Liver (tissue), 9 donors: Measurements from ENCODE around the gene ALKBH1. TPM values are rescaled to one million over a fixed set of nuclear protein-coding genes. Genes with fewer than 3 reads are reported as not detected.

ENCODE experiments used
- DNase-seq: peaks from one replicate; pipeline ENCODE4 v3.0.0-alpha.2; 2017; ENCODE audit warnings: low spot score
- H3K27ac ChIP-seq, 2 donors: one replicate each; pipeline ENCODE4 v1.7.0; 2013; ENCODE audit warnings: inconsistent platforms in 2 of 2, low read length in 2 of 2, control low read depth in 1 of 2, low read depth in 1 of 2, mild to moderate bottlenecking in 1 of 2
- H3K27me3 ChIP-seq, 4 donors: one replicate each; pipeline versions ENCODE4 v1.6.1 to v1.7.0; 2013; ENCODE audit warnings: low read length in 3 of 4, inconsistent platforms in 1 of 4, mild to moderate bottlenecking in 1 of 4, moderate library complexity in 1 of 4; ENCODE audit not compliant: control insufficient read depth in 4 of 4, insufficient read depth in 4 of 4
- H3K36me3 ChIP-seq, 4 donors: one replicate each; pipeline versions ENCODE4 v1.6.1 to v1.7.0; 2013; ENCODE audit warnings: low read length in 3 of 4, mild to moderate bottlenecking in 3 of 4, low read depth in 1 of 4, moderate library complexity in 1 of 4; ENCODE audit not compliant: control insufficient read depth in 4 of 4, insufficient read depth in 3 of 4
- H3K4me1 ChIP-seq, 4 donors: one replicate each; pipeline versions ENCODE4 v1.6.1 to v1.7.0; 2013; ENCODE audit warnings: low read length in 3 of 4, mild to moderate bottlenecking in 3 of 4, moderate library complexity in 1 of 4; ENCODE audit not compliant: control insufficient read depth in 4 of 4, insufficient read depth in 4 of 4
- H3K4me3 ChIP-seq, 3 donors: one replicate each; pipeline versions ENCODE4 v1.6.1 to v1.7.0; 2013; ENCODE audit warnings: low read length in 3 of 3, control low read depth in 1 of 3, low read depth in 1 of 3, mild to moderate bottlenecking in 1 of 3
- H3K9ac ChIP-seq, 2 donors: one replicate each; pipeline ENCODE4 v1.7.0; 2013; ENCODE audit warnings: low read length in 2 of 2, mild to moderate bottlenecking in 2 of 2, moderate library complexity in 2 of 2, control low read depth in 1 of 2, low read depth in 1 of 2
- H3K9me3 ChIP-seq, 4 donors: one replicate each; pipeline versions ENCODE4 v1.6.1 to v1.7.0; 2013; ENCODE audit warnings: low read length in 3 of 4; ENCODE audit not compliant: control insufficient read depth in 4 of 4
- ATF3 ChIP-seq: IDR thresholded peaks from 2 replicates; pipeline ENCODE4 v1.6.1; 2016; ENCODE audit warnings: antibody characterized with exemption
- CTCF ChIP-seq: fragments of 150-350 bp; IDR thresholded peaks from 2 replicates; pipeline ENCODE4 v1.5.1; 2017; ENCODE audit warnings: improper control_type of control experiment, low read depth, low read length; ENCODE audit not compliant: missing input control
- EGR1 ChIP-seq, 2 donors: IDR thresholded peaks; 2 replicates each; pipeline ENCODE4 v1.6.1; 2016 to 2018; ENCODE audit warnings: antibody characterized with exemption in 2 of 2, low read depth in 2 of 2
- FOXA1 ChIP-seq: IDR thresholded peaks from 2 replicates; pipeline ENCODE4 v1.6.1; 2016; ENCODE audit warnings: antibody characterized with exemption
- FOXA2 ChIP-seq: IDR thresholded peaks from 2 replicates; pipeline ENCODE4 v1.6.1; 2016; ENCODE audit warnings: antibody characterized with exemption
- GABPA ChIP-seq, 2 donors: IDR thresholded peaks in 1 of 2; conservative IDR thresholded peaks in 1 of 2; 2 replicates each; pipeline ENCODE4 v1.6.1; 2016; ENCODE audit warnings: antibody characterized with exemption in 2 of 2, mild to moderate bottlenecking in 1 of 2, moderate library complexity in 1 of 2
- HNF4A ChIP-seq, 2 donors: conservative IDR thresholded peaks; 2 replicates each; pipeline ENCODE4 v1.6.1; 2016; ENCODE audit warnings: antibody characterized with exemption in 2 of 2, mild to moderate bottlenecking in 2 of 2
- HNF4G ChIP-seq: IDR thresholded peaks from 2 replicates; pipeline ENCODE4 v1.6.1; 2016; ENCODE audit warnings: antibody characterized with exemption
- JUND ChIP-seq, 2 donors: IDR thresholded peaks; 2 replicates each; pipeline ENCODE4 v1.6.1; 2016; ENCODE audit warnings: antibody characterized with exemption in 2 of 2
- NR2F2 ChIP-seq: IDR thresholded peaks from 2 replicates; pipeline ENCODE4 v1.6.1; 2016; ENCODE audit warnings: antibody characterized with exemption
- RAD21 ChIP-seq, 2 donors: IDR thresholded peaks; 2 replicates each; pipeline ENCODE4 v1.6.1; 2016; ENCODE audit warnings: antibody characterized with exemption in 2 of 2, mild to moderate bottlenecking in 2 of 2
- REST ChIP-seq: IDR thresholded peaks from 2 replicates; pipeline ENCODE4 v1.6.1; 2016; ENCODE audit warnings: antibody characterized with exemption, mild to moderate bottlenecking
- RXRA ChIP-seq, 2 donors: IDR thresholded peaks; 2 replicates each; pipeline ENCODE4 v1.6.1; 2017 to 2018; ENCODE audit warnings: antibody characterized with exemption in 2 of 2, mild to moderate bottlenecking in 1 of 2
- SP1 ChIP-seq: IDR thresholded peaks from 2 replicates; pipeline ENCODE4 v1.6.1; 2018; ENCODE audit warnings: antibody characterized with exemption, mild to moderate bottlenecking
- TAF1 ChIP-seq: conservative IDR thresholded peaks from 2 replicates; pipeline ENCODE4 v1.6.1; 2016; ENCODE audit warnings: antibody characterized with exemption, mild to moderate bottlenecking
- YY1 ChIP-seq: IDR thresholded peaks from 2 replicates; pipeline ENCODE4 v1.6.1; 2016; ENCODE audit warnings: antibody characterized with exemption, mild to moderate bottlenecking
- WGBS: extraction: QIAGEN DNeasy Blood & Tissue Kit; methylation state at CpG from one replicate; pipeline ENCODE4 v1.1.7; 2013; 5-methylcytosine and 5-hydroxymethylcytosine counted together
- polyA plus RNA-seq, 2 donors: library from polyadenylated mRNA; stranded (reverse) in 1 of 2; unstranded in 1 of 2; fragments of 200-250 nt in 1 of 2; fragments of >200 nt in 1 of 2; fragmentation: Nextera tagmentation in 1 of 2; extraction: Ambion mirVana in 1 of 2; gene quantifications; one replicate each; pipeline versions ENCODE4 v1.2.1 to v1.2.3, GENCODE V29; 2013 to 2015
- total RNA-seq, 2 donors: library from RNA; depleted of rRNA; stranded (reverse); fragments of >200 nt; gene quantifications; one replicate each; pipeline ENCODE4 v1.2.3, GENCODE V29; 2014
- TF ChIP-seq, protein P1 (sequence below): IDR thresholded peaks from 2 replicates; pipeline ENCODE4 v1.6.1; 2016; ENCODE audit warnings: antibody characterized with exemption
- TF ChIP-seq, protein P2 (sequence below): IDR thresholded peaks from 2 replicates; pipeline ENCODE4 v1.6.1; 2016; ENCODE audit warnings: antibody characterized with exemption
- donor health status: healthy.
- donor health status: healthy.
- donor health status: healthy.
- donor health status: healthy.
- donor health status: healthy.

Gene ALKBH1
- total and polyA plus RNA-seq, 4 donors: 4.2 to 6.1 (median 5.0) TPM

- Histone ChIP-seq H3K9me3 (peaks cover 0 to 1% (median 0%) of the 10 kb centered on the region in 4 donors), H3K4me3 (no peak overlapping the region), H3K36me3 (no peaks in the 10 kb centered on the region), H3K4me1 (peaks cover 0 to 3% (median under 1%) of the 10 kb centered on the region in 4 donors), H3K27ac (no peak overlapping the region), H3K9ac (no peak overlapping the region), H3K27me3 (no peaks in the 10 kb centered on the region)
- TF ChIP-seq FOXA1: no peak
- TF ChIP-seq HNF4A (conservative IDR thresholded peaks at IDR 0.05): no peak
- TF ChIP-seq NR2F2: no peak
- TF ChIP-seq ATF3: no peak
- TF ChIP-seq YY1: no peak
- TF ChIP-seq EGR1 (IDR thresholded peaks at IDR 0.05; ENCODE audit: low read depth in 2 of 2): no peak
- TF ChIP-seq JUND (IDR thresholded peaks at IDR 0.05): no peak
- no peak for TF ChIP-seq TAF1
- TF ChIP-seq GABPA (IDR thresholded peaks at IDR 0.05 in 1 of 2, conservative IDR thresholded peaks at IDR 0.05 in 1 of 2): no peak
- TF ChIP-seq SP1: no peak
- TF ChIP-seq, protein P1, sequence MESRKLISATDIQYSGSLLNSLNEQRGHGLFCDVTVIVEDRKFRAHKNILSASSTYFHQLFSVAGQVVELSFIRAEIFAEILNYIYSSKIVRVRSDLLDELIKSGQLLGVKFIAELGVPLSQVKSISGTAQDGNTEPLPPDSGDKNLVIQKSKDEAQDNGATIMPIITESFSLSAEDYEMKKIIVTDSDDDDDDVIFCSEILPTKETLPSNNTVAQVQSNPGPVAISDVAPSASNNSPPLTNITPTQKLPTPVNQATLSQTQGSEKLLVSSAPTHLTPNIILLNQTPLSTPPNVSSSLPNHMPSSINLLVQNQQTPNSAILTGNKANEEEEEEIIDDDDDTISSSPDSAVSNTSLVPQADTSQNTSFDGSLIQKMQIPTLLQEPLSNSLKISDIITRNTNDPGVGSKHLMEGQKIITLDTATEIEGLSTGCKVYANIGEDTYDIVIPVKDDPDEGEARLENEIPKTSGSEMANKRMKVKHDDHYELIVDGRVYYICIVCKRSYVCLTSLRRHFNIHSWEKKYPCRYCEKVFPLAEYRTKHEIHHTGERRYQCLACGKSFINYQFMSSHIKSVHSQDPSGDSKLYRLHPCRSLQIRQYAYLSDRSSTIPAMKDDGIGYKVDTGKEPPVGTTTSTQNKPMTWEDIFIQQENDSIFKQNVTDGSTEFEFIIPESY: no peak
- no peak for TF ChIP-seq FOXA2
- no peak for TF ChIP-seq HNF4G
- TF ChIP-seq, protein P2, sequence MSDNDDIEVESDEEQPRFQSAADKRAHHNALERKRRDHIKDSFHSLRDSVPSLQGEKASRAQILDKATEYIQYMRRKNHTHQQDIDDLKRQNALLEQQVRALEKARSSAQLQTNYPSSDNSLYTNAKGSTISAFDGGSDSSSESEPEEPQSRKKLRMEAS: no peak
- TF ChIP-seq REST: no peak
- no peak for TF ChIP-seq RXRA (IDR thresholded peaks at IDR 0.05)
- no peak for TF ChIP-seq CTCF
- no peak for TF ChIP-seq RAD21 (IDR thresholded peaks at IDR 0.05)
- DNase-seq: no peak
- 94% methylated on average over 4 of the region's 4 CpGs for WGBS
Observed at GRCh38 chr14:77646907-77647306, 60.9 kb downstream of the ALKBH1 start.
